ENCODE measurements around the gene APOBEC3G. TPM values are rescaled to one million over a fixed set of nuclear protein-coding genes. Genes with fewer than 3 reads are reported as not detected.

The APOBEC3G gene
- polyA plus RNA-seq, 1 donor from 2014 or later, result 90.7 TPM

- Mint-ChIP-seq H3K36me3 (peaks cover 6% of the 10 kb centered on the region), H3K9me3 (peaks cover 0 to 2% (median 0%) of the 10 kb centered on the region in 3 donors), H3K4me1 (peaks cover 0 to 4% (median 0%) of the 10 kb centered on the region in 3 donors), H3K27me3 (no peaks in the 10 kb centered on the region), H3K4me3 (no peak overlapping the region), H3K27ac (peak overlapping the region in 1 of 3 donors; percentile 23)
Observed at GRCh38 chr22:39133871-39134270, 56.8 kb downstream of the APOBEC3G start.

DNA sequence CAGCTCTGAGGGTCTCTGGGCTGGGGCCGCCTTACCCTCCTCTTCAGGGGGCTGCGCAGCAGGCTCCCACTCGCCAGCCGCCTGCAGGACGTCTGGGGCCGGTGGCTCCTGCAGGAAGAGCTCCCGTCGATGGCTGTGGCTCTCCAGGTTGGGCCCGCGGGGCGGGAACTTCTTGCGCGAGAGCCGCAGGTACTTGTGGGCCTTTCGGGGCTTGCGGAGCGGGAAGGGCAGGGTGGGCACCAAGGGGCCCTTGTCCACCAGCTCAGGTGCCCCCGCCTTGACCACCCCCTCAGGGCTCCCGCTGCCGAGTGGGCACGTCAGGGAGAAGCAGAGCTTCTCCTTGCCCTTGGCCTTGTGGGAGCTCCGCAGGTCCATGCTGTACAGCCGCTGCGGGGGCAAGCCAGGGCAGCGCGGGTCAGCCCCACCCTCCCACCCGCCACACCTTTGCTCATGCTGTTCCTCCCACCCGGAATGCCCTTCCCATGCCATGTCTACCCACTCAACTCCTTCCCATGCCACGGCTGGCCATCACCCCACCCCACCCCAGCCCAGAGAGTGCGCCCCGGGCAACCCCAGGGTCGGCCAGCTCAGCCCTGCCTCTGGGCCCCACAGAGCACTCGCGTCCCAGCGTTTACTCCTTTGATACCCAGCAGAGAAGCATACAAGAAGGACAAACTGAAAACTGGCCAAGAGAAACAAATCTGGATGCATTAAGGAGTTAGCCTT, 57.5 kb downstream of the APOBEC3G start:
- Mint-ChIP-seq H3K36me3 (peaks cover 6% of the 10 kb centered on the region), H3K4me3 (no peak overlapping the region), H3K4me1 (peaks cover 0 to 4% (median 0%) of the 10 kb centered on the region in 3 donors), H3K27me3 (no peaks in the 10 kb centered on the region), H3K27ac (peak overlapping the region in 1 of 3 donors; percentile 19), H3K9me3 (no peaks in the 10 kb centered on the region)

DNA sequence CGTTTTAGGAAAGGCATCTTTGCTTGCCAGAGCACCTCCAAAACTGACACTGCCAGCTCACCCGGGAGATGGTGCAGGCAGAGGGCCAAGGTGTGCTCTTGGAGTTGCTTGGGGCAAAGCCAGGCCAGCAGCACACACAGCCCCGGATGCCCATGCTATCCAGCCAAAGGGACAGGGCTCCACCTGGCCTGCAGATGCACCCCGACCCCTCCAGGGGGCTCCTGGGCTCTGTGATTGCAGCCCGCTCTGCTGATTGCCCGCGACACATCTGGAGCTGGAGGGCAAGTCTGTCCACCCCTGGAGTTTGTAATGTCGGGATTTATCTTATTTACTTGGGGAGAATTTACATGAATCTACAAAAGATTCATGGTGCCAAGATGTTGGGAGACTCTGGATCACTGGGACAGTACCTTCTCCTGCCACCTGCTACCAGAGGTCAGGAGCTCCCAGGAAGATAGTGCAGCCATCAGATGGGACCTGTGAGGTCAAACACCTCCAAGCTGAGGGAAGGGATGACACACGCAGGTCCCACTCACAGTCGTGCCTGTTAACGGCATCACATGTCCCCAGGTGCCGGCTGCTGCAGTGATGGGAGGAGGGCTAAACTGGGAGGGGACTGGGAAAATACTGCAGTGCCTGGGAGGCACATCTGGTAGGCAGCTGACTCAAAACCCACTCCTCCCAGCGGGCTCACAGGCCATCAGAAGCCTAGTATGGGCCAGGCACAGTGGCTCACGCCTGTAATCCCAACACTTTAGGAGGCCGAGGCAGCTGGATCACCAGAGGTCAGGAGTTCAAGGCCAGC, 58.2 kb downstream of the APOBEC3G start:
- Mint-ChIP-seq H3K9me3 (no peaks in the 10 kb centered on the region), H3K27ac (peak overlapping the region in 1 of 3 donors; percentile 19), H3K4me1 (peaks cover 0 to 4% (median 1%) of the 10 kb centered on the region in 3 donors), H3K27me3 (no peaks in the 10 kb centered on the region), H3K4me3 (no peak overlapping the region), H3K36me3 (peaks cover 8% of the 10 kb centered on the region)

DNA sequence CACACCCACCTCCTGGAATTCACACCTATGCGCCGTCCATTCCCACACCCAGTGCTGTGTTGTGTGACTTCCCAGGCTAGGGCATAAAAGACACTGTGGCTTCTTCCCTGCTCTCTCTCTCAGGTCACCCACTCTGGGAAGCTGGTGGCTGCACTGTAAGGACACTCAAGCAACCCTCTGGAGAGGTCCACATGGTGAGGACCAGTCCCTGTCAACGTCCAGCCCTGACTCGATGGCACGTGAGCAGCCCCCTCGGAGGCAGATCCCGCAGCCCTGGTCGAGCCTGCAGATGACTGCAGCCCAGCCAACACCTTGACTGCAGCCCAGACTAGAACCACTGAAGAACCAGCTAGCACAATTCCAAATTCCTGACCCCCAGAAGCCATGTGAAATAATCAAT, 59.2 kb downstream of the APOBEC3G start:
- H3K4me1 Mint-ChIP-seq, result peaks cover 0 to 2% (median 1%) of the 10 kb centered on the region in 3 donors
- H3K36me3 Mint-ChIP-seq, result peaks cover 5% of the 10 kb centered on the region
- H3K27me3 Mint-ChIP-seq, result no peaks in the 10 kb centered on the region
- peak overlapping the region in 1 of 4 donors; percentile 28 for H3K4me3 Mint-ChIP-seq
- H3K9me3 Mint-ChIP-seq, result no peaks in the 10 kb centered on the region
- peak overlapping the region in 1 of 3 donors; percentile 18 for H3K27ac Mint-ChIP-seq

Other genes with a start within 250 kb of the APOBEC3G start
- gene NPTXR, start 233.2 kb upstream of the APOBEC3G start, polyA plus RNA-seq, result 0.04 TPM
- gene CBX6, start 205.1 kb upstream of the APOBEC3G start, polyA plus RNA-seq, result 7.1 TPM
- gene APOBEC3A, start 119.7 kb upstream of the APOBEC3G start, polyA plus RNA-seq, result not detected
- gene APOBEC3B, start 94.9 kb upstream of the APOBEC3G start, polyA plus RNA-seq, result 7.0 TPM
- 268 TPM for gene APOBEC3C, start 63.0 kb upstream of the APOBEC3G start, polyA plus RNA-seq
- 22.0 TPM for gene APOBEC3D, start 56.1 kb upstream of the APOBEC3G start, polyA plus RNA-seq
- gene APOBEC3F, start 36.4 kb upstream of the APOBEC3G start, polyA plus RNA-seq, result 33.0 TPM
- 0.48 TPM for gene APOBEC3H, start 20.0 kb downstream of the APOBEC3G start, polyA plus RNA-seq
- gene CBX7, start 75.4 kb downstream of the APOBEC3G start, polyA plus RNA-seq, result 35.4 TPM
- 0.24 TPM for gene PDGFB, start 167.7 kb downstream of the APOBEC3G start, polyA plus RNA-seq
- 4,030 TPM for gene RPL3, start 242.3 kb downstream of the APOBEC3G start, polyA plus RNA-seq